ENCODE measurements around the gene BTBD17.

Gene BTBD17

GRCh38 chr17:74387365-74388218 is 25.9 kb upstream of the BTBD17 start:
- DNase-seq, result no peak

GRCh38 chr17:74386386-74386785 is 24.7 kb upstream of the BTBD17 start:
- no peak for DNase-seq

DNA sequence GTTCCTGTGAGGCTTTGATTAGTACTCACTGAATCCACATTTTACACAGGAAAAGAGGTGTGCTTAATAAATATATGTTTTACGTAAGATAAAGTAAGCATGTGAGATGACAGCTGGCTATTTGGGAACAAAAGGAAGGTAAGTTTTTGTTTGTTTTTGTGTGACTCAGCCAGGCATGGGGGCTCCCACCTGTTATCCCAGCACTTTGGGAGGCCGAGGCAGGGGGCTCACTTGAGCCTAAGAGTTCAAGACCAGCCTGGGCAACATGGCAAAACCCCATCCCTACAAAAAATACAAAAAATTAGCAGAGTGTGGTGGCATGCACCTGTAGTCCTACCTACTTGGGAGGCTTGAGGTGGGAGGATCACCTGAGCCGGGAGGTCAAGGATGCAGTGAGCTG is 23.5 kb upstream of the BTBD17 start:
- DNase-seq, result no peak

GRCh38 chr17:74383141-74383540 is 21.5 kb upstream of the BTBD17 start:
- no peak for DNase-seq

GRCh38 chr17:74380959-74381808 is 19.5 kb upstream of the BTBD17 start:
- no peak for DNase-seq

GRCh38 chr17:74380086-74380958 is 18.7 kb upstream of the BTBD17 start:
- no peak for DNase-seq

DNA sequence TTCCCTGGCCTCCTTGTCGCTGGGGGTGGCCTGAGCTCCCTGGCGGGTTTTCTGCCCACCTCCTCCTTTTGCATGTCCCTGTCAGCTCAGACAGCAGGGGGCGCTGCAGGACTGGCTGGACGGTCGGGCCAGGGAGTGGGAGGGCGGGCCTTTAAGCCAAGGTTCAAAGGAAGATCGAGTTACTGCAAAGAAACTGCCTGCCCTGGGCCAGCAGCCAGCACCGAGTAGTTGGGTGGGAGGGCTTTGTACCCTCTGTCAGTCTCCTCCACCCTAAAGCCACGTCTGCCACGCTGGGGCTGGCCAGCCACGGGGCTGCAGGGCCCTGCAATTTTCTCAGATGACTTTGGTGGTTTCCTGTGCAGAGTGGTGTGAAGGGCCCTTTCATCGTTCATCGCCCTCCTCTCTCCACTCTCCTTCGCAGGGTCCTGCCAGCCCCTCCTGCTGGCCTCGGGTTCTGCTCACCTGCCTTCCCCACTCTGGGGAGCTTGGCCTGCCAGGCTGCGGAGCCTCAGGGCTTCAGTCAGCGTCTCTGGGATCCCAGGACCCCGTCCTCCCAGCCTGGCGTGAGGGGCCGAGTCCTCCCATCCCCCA is 17.9 kb upstream of the BTBD17 start:
- DNase-seq, result peak; percentile 89 to 92

GRCh38 chr17:74374858-74375257 is 13.2 kb upstream of the BTBD17 start:
- no peak for DNase-seq

- DNase-seq, result no peak
Measured at GRCh38 chr17:74373838-74374606, 12.4 kb upstream of the BTBD17 start.

- DNase-seq, result no peak
Measured at GRCh38 chr17:74372426-74372825, 10.8 kb upstream of the BTBD17 start.

- no peak for DNase-seq
Measured at GRCh38 chr17:74371653-74372147, 10.0 kb upstream of the BTBD17 start.

GRCh38 chr17:74369665-74370490 is 8.2 kb upstream of the BTBD17 start:
- no peak for DNase-seq

GRCh38 chr17:74369221-74369620 is 7.6 kb upstream of the BTBD17 start:
- peak; percentile 74 to 75 for DNase-seq

- DNase-seq, result peak; percentile 67 to 71
Measured at GRCh38 chr17:74368341-74369081, 6.8 kb upstream of the BTBD17 start.

- DNase-seq, result no peak
Measured at GRCh38 chr17:74367206-74367605, 5.5 kb upstream of the BTBD17 start, which contains the start of gene GPR142. GPR142 (plus strand) TSS chr17:74367506; CDS start chr17:74369541, 2,035 bp downstream.

- DNase-seq, result no peak
Measured at GRCh38 chr17:74362810-74363498, 1.3 kb upstream of the BTBD17 start.

- DNase-seq, result no peak
Measured at GRCh38 chr17:74362069-74362405, 369 bp upstream of the BTBD17 start.

DNA sequence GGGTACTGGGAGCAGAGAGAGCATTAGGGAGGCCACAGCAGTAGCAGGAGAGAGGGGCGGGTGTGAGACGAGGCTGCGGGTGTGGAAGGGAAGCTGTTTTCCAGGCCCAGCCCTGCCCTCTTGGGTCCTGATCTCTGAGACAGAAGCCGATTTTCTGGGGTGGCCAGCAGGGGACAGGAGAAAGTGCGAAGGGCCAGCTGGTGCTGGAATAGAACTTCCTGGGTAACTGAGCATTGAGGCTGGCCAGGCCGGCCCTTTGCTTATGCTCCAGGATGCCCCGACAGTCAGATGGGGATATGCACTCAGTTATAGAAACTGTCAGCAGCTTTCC is 804 bp downstream of the BTBD17 start:
- DNase-seq, result no peak

DNA sequence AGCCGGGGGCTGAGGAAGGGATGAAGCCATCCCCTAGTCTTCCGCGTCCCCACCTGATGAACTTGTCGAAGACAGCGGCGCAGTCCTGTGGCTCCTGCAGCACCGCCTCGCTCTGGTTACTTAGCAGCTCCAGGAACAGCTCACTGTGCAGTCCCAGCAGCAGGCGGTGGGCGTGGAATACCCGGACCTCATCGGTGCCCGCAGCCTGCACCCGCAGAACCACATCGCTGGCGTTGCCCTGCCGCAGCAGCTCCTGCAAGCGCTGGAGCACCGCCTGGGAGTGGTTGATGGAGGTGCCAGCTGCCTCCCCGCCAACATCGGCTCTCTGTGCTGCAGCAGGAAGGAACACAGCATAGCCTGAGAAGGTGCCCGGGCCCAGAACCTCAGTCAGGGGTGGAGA is 1.8 kb downstream of the BTBD17 start:
- no peak for DNase-seq
